Nephron (organoid): Measurements from ENCODE around the gene NEURL1.
"Not testable (repeated sequence)": the region's sequence is repeated elsewhere in the genome, so short reads cannot be mapped to it uniquely, and the experiment has no call there.

Experiments used
- H3K27ac Mint-ChIP-seq, 3 experiments: 2 replicates each; pipeline ENCODE4 v1.8.0; 2020; ENCODE audit warnings: mixed read lengths in 3 of 3, mild to moderate bottlenecking in 2 of 3, moderate library complexity in 1 of 3
- H3K27me3 Mint-ChIP-seq: 2 replicates; pipeline ENCODE4 v1.8.0; 2021; ENCODE audit warnings: low read depth, mild to moderate bottlenecking, moderate library complexity, mixed read lengths
- H3K36me3 Mint-ChIP-seq: 2 replicates; pipeline ENCODE4 v1.8.0; 2020; ENCODE audit warnings: low read depth, mixed read lengths
- H3K4me1 Mint-ChIP-seq: 2 replicates; pipeline ENCODE4 v1.8.0; 2020; ENCODE audit warnings: mixed read lengths
- H3K4me3 Mint-ChIP-seq, 3 experiments: 2 replicates each; pipeline ENCODE4 v1.8.0; 2020; ENCODE audit warnings: mild to moderate bottlenecking in 3 of 3, mixed read lengths in 3 of 3, moderate library complexity in 2 of 3
- H3K9me3 Mint-ChIP-seq: 2 replicates; pipeline ENCODE4 v1.8.0; 2020; ENCODE audit warnings: mixed read lengths
- CTCF ChIP-seq, 3 experiments: fragments of 200-600 bp; sonication (generic); IDR thresholded peaks; one replicate each; pipeline ENCODE4 v1.5.0; 2021; ENCODE audit warnings: antibody characterized with exemption in 3 of 3; ENCODE audit not compliant: unreplicated experiment in 3 of 3

Gene NEURL1

GRCh38 chr10:103525901-103526300 lies 32.4 kb downstream of the NEURL1 start:
- Mint-ChIP-seq H3K27ac (no peak overlapping the region), H3K4me1 (no peaks in the 10 kb centered on the region), H3K9me3 (peaks cover 19% of the 10 kb centered on the region), H3K36me3 (no peaks in the 10 kb centered on the region), H3K27me3 (peaks cover 8% of the 10 kb centered on the region), H3K4me3 (no peak overlapping the region)
- TF ChIP-seq CTCF (IDR thresholded peaks at IDR 0.05; ENCODE audit: unreplicated experiment in 3 of 3) = no peak

GRCh38 chr10:103527476-103527875 lies 34.0 kb downstream of the NEURL1 start:
- not testable (repeated sequence) for H3K4me1 Mint-ChIP-seq, H3K27ac Mint-ChIP-seq, H3K36me3 Mint-ChIP-seq, H3K27me3 Mint-ChIP-seq, H3K4me3 Mint-ChIP-seq
- H3K9me3 Mint-ChIP-seq = peaks cover 25% of the 10 kb centered on the region

- peaks cover 7% of the 10 kb centered on the region for H3K27me3 Mint-ChIP-seq
Observed at GRCh38 chr10:103528549-103528948, 35.0 kb downstream of the NEURL1 start.

GRCh38 chr10:103529539-103529938 lies 36.0 kb downstream of the NEURL1 start:
- Mint-ChIP-seq H3K4me3 (no peak overlapping the region), H3K27me3 (peaks cover 8% of the 10 kb centered on the region), H3K27ac (no peak overlapping the region), H3K4me1 (no peaks in the 10 kb centered on the region), H3K36me3 (peaks cover 5% of the 10 kb centered on the region), H3K9me3 (peaks cover 32% of the 10 kb centered on the region)
- TF ChIP-seq CTCF (IDR thresholded peaks at IDR 0.05; ENCODE audit: unreplicated experiment in 3 of 3) = no peak

More at GRCh38 chr10:103528549-103528948, 35.0 kb downstream of the NEURL1 start:
- H3K27ac Mint-ChIP-seq = no peak overlapping the region
- H3K36me3 Mint-ChIP-seq = no peaks in the 10 kb centered on the region
- H3K4me1 Mint-ChIP-seq = no peaks in the 10 kb centered on the region
- H3K9me3 Mint-ChIP-seq = peaks cover 25% of the 10 kb centered on the region
- H3K4me3 Mint-ChIP-seq = no peak overlapping the region
- no peak for TF ChIP-seq CTCF (IDR thresholded peaks at IDR 0.05; ENCODE audit: unreplicated experiment in 3 of 3)

- Mint-ChIP-seq H3K27me3 (peaks cover 22% of the 10 kb centered on the region), H3K27ac (no peak overlapping the region), H3K36me3 (peaks cover 5% of the 10 kb centered on the region), H3K4me3 (no peak overlapping the region), H3K4me1 (no peaks in the 10 kb centered on the region), H3K9me3 (peaks cover 26% of the 10 kb centered on the region)
- TF ChIP-seq CTCF (IDR thresholded peaks at IDR 0.05; ENCODE audit: unreplicated experiment in 3 of 3) = no peak
Observed at GRCh38 chr10:103533827-103534226, 40.3 kb downstream of the NEURL1 start.

- Mint-ChIP-seq H3K4me1 (peaks cover 6% of the 10 kb centered on the region), H3K27ac (no peak overlapping the region), H3K4me3 (no peak overlapping the region), H3K9me3 (peaks cover 23% of the 10 kb centered on the region), H3K27me3 (peaks cover 28% of the 10 kb centered on the region), H3K36me3 (peaks cover 5% of the 10 kb centered on the region)
- no peak for TF ChIP-seq CTCF (IDR thresholded peaks at IDR 0.05; ENCODE audit: unreplicated experiment in 3 of 3)
Observed at GRCh38 chr10:103534621-103535498, 41.4 kb downstream of the NEURL1 start.
